ENCODE measurements around the gene RNF145.
"Not testable (repeated sequence)": the region's sequence is repeated elsewhere in the genome, so short reads cannot be mapped to it uniquely, and the experiment has no call there.

Gene RNF145

GRCh38 chr5:159121061-159121460 lies 88.3 kb downstream of the RNF145 start:
- DNase-seq (ENCODE audit: low spot score) (no peak), FAIRE-seq (no peak)

GRCh38 chr5:159120446-159120845 lies 88.9 kb downstream of the RNF145 start:
- FAIRE-seq (no peak), DNase-seq (ENCODE audit: low spot score) (no peak)

DNA sequence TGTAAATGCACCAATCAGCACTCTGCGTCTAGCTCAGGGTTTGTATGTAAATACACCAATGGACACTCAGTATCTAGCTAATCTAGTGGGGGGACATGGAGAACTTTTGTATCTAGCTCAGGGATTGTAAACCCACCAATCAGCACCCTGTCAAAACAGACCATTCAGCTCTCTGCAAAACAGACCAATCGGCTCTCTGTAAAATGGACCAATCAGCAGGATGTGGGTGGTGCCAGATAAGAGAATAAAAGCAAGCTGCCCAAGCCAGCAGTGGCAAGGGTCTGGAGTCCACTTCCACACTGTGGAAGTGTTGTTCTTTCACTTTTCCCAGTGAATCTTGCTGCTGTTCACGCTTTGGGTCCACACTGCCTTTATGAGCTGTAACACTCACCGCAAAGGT lies 89.5 kb downstream of the RNF145 start:
- not testable (repeated sequence) for DNase-seq (ENCODE audit: low spot score); FAIRE-seq

DNA sequence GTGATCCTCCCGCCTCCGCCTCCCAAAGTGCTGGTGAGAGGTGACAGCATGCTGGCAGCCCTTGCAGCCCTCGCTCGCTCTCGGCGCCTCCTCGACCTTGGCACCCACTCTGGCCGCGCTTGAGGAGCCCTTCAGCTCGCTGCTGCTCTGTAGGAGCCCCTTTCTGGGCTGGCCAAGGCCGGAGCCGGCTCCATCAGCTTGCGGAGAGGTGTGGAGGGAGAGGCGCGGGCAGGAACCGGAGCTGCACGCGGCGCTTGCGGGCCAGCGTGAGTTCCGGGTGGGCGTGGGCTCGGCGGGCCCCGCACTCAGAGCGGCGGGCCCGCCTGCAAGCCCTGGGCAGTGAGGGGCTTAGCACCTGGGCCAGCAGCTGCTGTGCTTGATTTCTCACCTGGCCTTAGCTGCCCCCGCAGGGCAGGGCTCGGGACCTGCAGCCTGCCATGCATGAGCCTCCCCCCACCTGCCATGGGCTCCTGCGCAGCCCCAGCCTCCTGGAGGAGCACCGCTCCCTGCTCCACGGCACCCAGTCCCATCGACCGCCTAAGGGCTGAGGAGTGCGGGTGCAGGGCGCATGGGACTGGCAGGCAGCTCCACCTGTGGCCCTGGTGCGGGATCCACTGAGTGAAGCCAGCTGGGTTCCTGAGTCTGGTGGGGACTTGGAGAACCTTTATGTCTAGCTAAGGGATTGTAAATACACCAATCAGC lies 90.2 kb downstream of the RNF145 start:
- not testable (repeated sequence) for DNase-seq (ENCODE audit: low spot score); FAIRE-seq

GRCh38 chr5:159113405-159113804 lies 95.9 kb downstream of the RNF145 start:
- FAIRE-seq = no peak
- DNase-seq (ENCODE audit: low spot score) = no peak

DNA sequence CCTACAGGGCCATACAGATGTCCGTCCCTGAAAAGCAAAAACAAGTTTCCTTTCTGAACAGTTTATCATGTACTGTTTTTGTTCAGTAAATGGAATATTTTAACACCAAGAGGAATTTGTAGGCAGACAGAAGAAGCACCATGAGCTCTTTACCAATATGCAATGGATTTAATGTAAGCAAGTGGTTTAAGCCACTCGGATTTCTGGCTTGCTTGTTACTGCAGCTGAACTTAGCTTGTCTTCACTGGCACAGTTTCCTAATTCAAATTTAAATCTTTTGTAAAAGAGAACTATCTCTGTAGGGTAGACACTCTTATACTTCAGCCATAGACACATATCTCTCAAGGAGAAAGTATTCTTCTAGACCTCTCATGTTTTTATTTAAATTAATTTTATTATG lies 96.9 kb downstream of the RNF145 start:
- no peak for FAIRE-seq

More for the DNA sequence above, 96.9 kb downstream of the RNF145 start:
- DNase-seq (ENCODE audit: low spot score) = no peak
